GM23338 (cell line): ENCODE measurements around the gene IQSEC3. TPM values are rescaled to one million over a fixed set of nuclear protein-coding genes. Genes with fewer than 3 reads are reported as not detected.

Experiments
- ATAC-seq: fragments of 200-7000 bp; cut with Tn5 transposase; 3 replicates; pipeline ENCODE4 v1.9.1; 2020
- DNase-seq: peaks from one replicate; pipeline ENCODE4 v3.0.0-alpha.2; 2015; ENCODE audit warnings: low spot score
- H2AFZ ChIP-seq: fragments of 200-600 bp; sonication (generic); 2 replicates; pipeline ENCODE4 v1.8.0; 2016; ENCODE audit warnings: antibody characterized with exemption, mild to moderate bottlenecking, moderate library complexity
- H3F3A ChIP-seq: fragments of 200-600 bp; sonication (generic); replicated peaks from 2 replicates; pipeline ENCODE4 v1.8.0; 2017; ENCODE audit warnings: antibody characterized with exemption, mixed run types, low read depth
- H3K27ac ChIP-seq: fragments of 200-600 bp; sonication (generic); 2 replicates; pipeline ENCODE4 v1.6.1; 2016; ENCODE audit warnings: low read depth
- H3K27me3 ChIP-seq: fragments of 200-600 bp; sonication (generic); 2 replicates; pipeline ENCODE4 v1.8.0; 2016; ENCODE audit warnings: mild to moderate bottlenecking, mixed run types, moderate library complexity; ENCODE audit not compliant: insufficient read depth
- H3K36me3 ChIP-seq: fragments of 200-600 bp; sonication (generic); 2 replicates; pipeline ENCODE4 v1.8.0; 2016; ENCODE audit warnings: mild to moderate bottlenecking; ENCODE audit not compliant: insufficient read depth
- H3K4me1 ChIP-seq: fragments of 200-600 bp; sonication (generic); 2 replicates; pipeline ENCODE4 v1.8.0; 2016; ENCODE audit warnings: mild to moderate bottlenecking, moderate library complexity; ENCODE audit not compliant: insufficient read depth
- H3K4me2 ChIP-seq: fragments of 200-600 bp; sonication (generic); 2 replicates; pipeline ENCODE4 v1.7.1; 2017; ENCODE audit warnings: mixed run types
- H3K4me3 ChIP-seq: fragments of 200-600 bp; sonication (generic); 2 replicates; pipeline ENCODE4 v1.6.1; 2016; ENCODE audit warnings: mixed run types
- H3K79me2 ChIP-seq: fragments of 200-600 bp; sonication (generic); replicated peaks from 2 replicates; pipeline ENCODE4 v1.8.0; 2017; ENCODE audit warnings: mild to moderate bottlenecking; ENCODE audit not compliant: insufficient read depth
- H3K9me2 ChIP-seq: fragments of 200-600 bp; sonication (generic); 2 replicates; pipeline ENCODE4 v1.8.0; 2017; ENCODE audit not compliant: insufficient read depth
- H4K20me1 ChIP-seq: fragments of 200-600 bp; sonication (generic); replicated peaks from 2 replicates; pipeline ENCODE4 v1.8.0; 2017; ENCODE audit warnings: mild to moderate bottlenecking; ENCODE audit not compliant: insufficient read depth
- H3K27ac Mint-ChIP-seq: 2 replicates; pipeline ENCODE4 v1.8.0; 2020; ENCODE audit warnings: inconsistent platforms, mild to moderate bottlenecking, moderate library complexity, mixed read lengths
- H3K27me3 Mint-ChIP-seq: 3 replicates; pipeline ENCODE4 v1.8.0; 2022; ENCODE audit warnings: low read depth, mild to moderate bottlenecking, moderate library complexity, mixed read lengths, inconsistent platforms; ENCODE audit not compliant: insufficient read depth, poor library complexity
- H3K36me3 Mint-ChIP-seq: 3 replicates; pipeline ENCODE4 v1.8.0; 2021; ENCODE audit warnings: low read depth, mild to moderate bottlenecking, inconsistent platforms, moderate library complexity, mixed read lengths
- H3K4me1 Mint-ChIP-seq: 3 replicates; pipeline ENCODE4 v1.8.0; 2020; ENCODE audit warnings: mild to moderate bottlenecking, inconsistent platforms, mixed read lengths
- H3K4me3 Mint-ChIP-seq: 3 replicates; pipeline ENCODE4 v1.8.0; 2021; ENCODE audit warnings: moderate library complexity, mild to moderate bottlenecking, inconsistent platforms, mixed read lengths
- H3K9me3 Mint-ChIP-seq: 3 replicates; pipeline ENCODE4 v1.8.0; 2020; ENCODE audit warnings: moderate library complexity, mild to moderate bottlenecking, inconsistent platforms, mixed read lengths
- EZH2 ChIP-seq: fragments of 200-600 bp; sonication (generic); IDR thresholded peaks from one replicate; pipeline ENCODE4 v1.8.0; 2017; ENCODE audit warnings: antibody characterized with exemption, mild to moderate bottlenecking, low read depth; ENCODE audit not compliant: unreplicated experiment
- EZH2phosphoT487 ChIP-seq: fragments of 200-600 bp; sonication (generic); IDR thresholded peaks from one replicate; pipeline ENCODE4 v1.8.1; 2018; ENCODE audit warnings: antibody characterized with exemption; ENCODE audit not compliant: unreplicated experiment
- JUNB ChIP-seq: IDR thresholded peaks from one replicate; pipeline ENCODE4 v1.6.1; 2016; ENCODE audit warnings: antibody characterized with exemption; ENCODE audit not compliant: unreplicated experiment
- NANOG ChIP-seq: IDR thresholded peaks from 2 replicates; pipeline ENCODE4 v1.6.1; 2016; ENCODE audit warnings: antibody characterized with exemption, borderline replicate concordance
- STAT1 ChIP-seq: IDR thresholded peaks from one replicate; pipeline ENCODE4 v1.6.1; 2016; ENCODE audit warnings: antibody characterized with exemption; ENCODE audit not compliant: unreplicated experiment
- ZNF462 ChIP-seq: fragments of 250-450 bp; sonication (Bioruptor Pico); IDR thresholded peaks from 2 replicates; pipeline ENCODE4 v1.5.0; 2020; ENCODE audit warnings: mild to moderate bottlenecking, moderate library complexity
- polyA plus RNA-seq: library from polyadenylated mRNA; unstranded; fragments of >200 nt; fragmentation: Nextera tagmentation; extraction: Ambion mirVana; gene quantifications from 2 replicates; pipeline ENCODE4 v1.2.1, GENCODE V29; 2016
- total RNA-seq: library from RNA; depleted of rRNA; stranded (reverse); fragments of >200 nt; shearing (Covaris generic); gene quantifications from 2 replicates; pipeline ENCODE4 v1.2.3, GENCODE V29; 2014
- TF ChIP-seq, protein P1 (sequence below): IDR thresholded peaks from one replicate; pipeline ENCODE4 v1.6.1; 2018; ENCODE audit warnings: antibody characterized with exemption; ENCODE audit not compliant: unreplicated experiment

IQSEC3 gene
- total and polyA plus RNA-seq, 2 experiments from 2014 or later = 2.1 to 3.6 TPM

DNA sequence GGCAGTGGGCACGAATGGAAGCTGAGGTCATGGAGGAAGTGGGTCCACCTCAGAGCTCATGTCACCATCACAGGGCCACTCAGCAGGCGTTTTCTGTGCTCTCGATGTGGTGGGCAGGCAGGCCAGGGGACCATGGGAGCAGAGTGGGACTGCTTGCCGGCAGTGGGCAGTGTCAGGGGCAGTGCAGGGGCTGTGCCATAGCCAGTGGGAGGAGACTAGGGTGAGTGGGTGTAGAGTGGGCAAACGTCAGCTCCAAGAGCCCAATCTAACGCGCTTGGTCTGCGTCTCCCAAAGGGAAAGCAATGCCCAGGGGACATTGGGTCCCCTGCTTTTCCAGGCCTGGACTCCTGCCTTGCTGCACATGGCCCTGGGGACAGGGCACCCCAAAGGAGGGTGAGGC, 89.1 kb downstream of the IQSEC3 start:
- no peaks in the 10 kb centered on the region for H3K79me2 ChIP-seq
- H3K4me2 ChIP-seq = no peak overlapping the region
- H4K20me1 ChIP-seq = no peaks in the 10 kb centered on the region
- H3K4me1 Mint-ChIP-seq = peaks cover 28% of the 10 kb centered on the region
- no peaks in the 10 kb centered on the region for H3K9me2 ChIP-seq
- no peak overlapping the region for H2AFZ ChIP-seq
- no peak overlapping the region for H3K27ac ChIP-seq
- no peaks in the 10 kb centered on the region for H3K27me3 ChIP-seq
- no peaks in the 10 kb centered on the region for H3K36me3 Mint-ChIP-seq
- DNase-seq = no peak
- H3K4me3 Mint-ChIP-seq = no peak overlapping the region
- H3K27me3 Mint-ChIP-seq = peaks cover 10% of the 10 kb centered on the region
- no peak for TF ChIP-seq NANOG
- no peak for TF ChIP-seq EZH2phosphoT487
- no peak for TF ChIP-seq JUNB
- no peaks in the 10 kb centered on the region for H3K36me3 ChIP-seq
- H3K27ac Mint-ChIP-seq = no peak overlapping the region
- H3K4me1 ChIP-seq = no peaks in the 10 kb centered on the region; the same call in 1 of the 2 replicates
- no peaks in the 10 kb centered on the region for H3F3A ChIP-seq
- ATAC-seq = no peak
- no peak overlapping the region for H3K4me3 ChIP-seq
- H3K9me3 Mint-ChIP-seq = no peaks in the 10 kb centered on the region

GRCh38 chr12:156945-157344, 90.4 kb downstream of the IQSEC3 start:
- no peak overlapping the region for H3K4me2 ChIP-seq
- no peaks in the 10 kb centered on the region for H4K20me1 ChIP-seq

More at GRCh38 chr12:156945-157344, 90.4 kb downstream of the IQSEC3 start:
- no peaks in the 10 kb centered on the region for H3K79me2 ChIP-seq
- Mint-ChIP-seq H3K27ac (no peak overlapping the region), H3K27me3 (peaks cover 7% of the 10 kb centered on the region), H3K36me3 (no peaks in the 10 kb centered on the region), H3K4me1 (peaks cover 23% of the 10 kb centered on the region), H3K9me3 (no peaks in the 10 kb centered on the region), H3K4me3 (no peak overlapping the region)
- no peak overlapping the region for H3K4me3 ChIP-seq
- H3K4me1 ChIP-seq = no peaks in the 10 kb centered on the region; the same call in 1 of the 2 replicates
- no peaks in the 10 kb centered on the region for H3F3A ChIP-seq
- no peaks in the 10 kb centered on the region for H3K27me3 ChIP-seq
- no peak overlapping the region for H2AFZ ChIP-seq
- no peaks in the 10 kb centered on the region for H3K36me3 ChIP-seq
- H3K9me2 ChIP-seq = no peaks in the 10 kb centered on the region
- no peak overlapping the region for H3K27ac ChIP-seq
- TF ChIP-seq EZH2 = no peak
- TF ChIP-seq EZH2phosphoT487 = no peak
- TF ChIP-seq ZNF462 (CRISPR knock-in tag) = no peak
- TF ChIP-seq, protein P1, sequence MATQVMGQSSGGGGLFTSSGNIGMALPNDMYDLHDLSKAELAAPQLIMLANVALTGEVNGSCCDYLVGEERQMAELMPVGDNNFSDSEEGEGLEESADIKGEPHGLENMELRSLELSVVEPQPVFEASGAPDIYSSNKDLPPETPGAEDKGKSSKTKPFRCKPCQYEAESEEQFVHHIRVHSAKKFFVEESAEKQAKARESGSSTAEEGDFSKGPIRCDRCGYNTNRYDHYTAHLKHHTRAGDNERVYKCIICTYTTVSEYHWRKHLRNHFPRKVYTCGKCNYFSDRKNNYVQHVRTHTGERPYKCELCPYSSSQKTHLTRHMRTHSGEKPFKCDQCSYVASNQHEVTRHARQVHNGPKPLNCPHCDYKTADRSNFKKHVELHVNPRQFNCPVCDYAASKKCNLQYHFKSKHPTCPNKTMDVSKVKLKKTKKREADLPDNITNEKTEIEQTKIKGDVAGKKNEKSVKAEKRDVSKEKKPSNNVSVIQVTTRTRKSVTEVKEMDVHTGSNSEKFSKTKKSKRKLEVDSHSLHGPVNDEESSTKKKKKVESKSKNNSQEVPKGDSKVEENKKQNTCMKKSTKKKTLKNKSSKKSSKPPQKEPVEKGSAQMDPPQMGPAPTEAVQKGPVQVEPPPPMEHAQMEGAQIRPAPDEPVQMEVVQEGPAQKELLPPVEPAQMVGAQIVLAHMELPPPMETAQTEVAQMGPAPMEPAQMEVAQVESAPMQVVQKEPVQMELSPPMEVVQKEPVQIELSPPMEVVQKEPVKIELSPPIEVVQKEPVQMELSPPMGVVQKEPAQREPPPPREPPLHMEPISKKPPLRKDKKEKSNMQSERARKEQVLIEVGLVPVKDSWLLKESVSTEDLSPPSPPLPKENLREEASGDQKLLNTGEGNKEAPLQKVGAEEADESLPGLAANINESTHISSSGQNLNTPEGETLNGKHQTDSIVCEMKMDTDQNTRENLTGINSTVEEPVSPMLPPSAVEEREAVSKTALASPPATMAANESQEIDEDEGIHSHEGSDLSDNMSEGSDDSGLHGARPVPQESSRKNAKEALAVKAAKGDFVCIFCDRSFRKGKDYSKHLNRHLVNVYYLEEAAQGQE = no peak
- no peak for TF ChIP-seq STAT1
- DNase-seq (no peak), ATAC-seq (no peak)
